ENCODE measurements around the gene EXOC6B. TPM values are rescaled to one million over a fixed set of nuclear protein-coding genes. Genes with fewer than 3 reads are reported as not detected.

Gene EXOC6B
- total RNA-seq, 2 experiments from 2014 or later = 16.9 to 17.5 TPM

GRCh38 chr2:72781480-72781879 lies 44.4 kb downstream of the EXOC6B start:
- Histone ChIP-seq H3K36me3 (ENCODE audit: insufficient read depth, low read length) (no peaks in the 10 kb centered on the region), H3K9me3 (ENCODE audit: control insufficient read depth in 1 of 2, insufficient read depth in 1 of 2, low read length in 2 of 2) (no peaks in the 10 kb centered on the region), H3K4me3 (ENCODE audit: low read length) (no peak overlapping the region), H3K27ac (ENCODE audit: low read depth in 1 of 2, low read length in 2 of 2) (no peak overlapping the region), H3K4me1 (ENCODE audit: insufficient read depth, low read length) (no peaks in the 10 kb centered on the region), H3K27me3 (ENCODE audit: control insufficient read depth in 1 of 2, insufficient read depth in 2 of 2, low read length in 2 of 2) (no peaks in the 10 kb centered on the region)
- TF ChIP-seq, protein P1, sequence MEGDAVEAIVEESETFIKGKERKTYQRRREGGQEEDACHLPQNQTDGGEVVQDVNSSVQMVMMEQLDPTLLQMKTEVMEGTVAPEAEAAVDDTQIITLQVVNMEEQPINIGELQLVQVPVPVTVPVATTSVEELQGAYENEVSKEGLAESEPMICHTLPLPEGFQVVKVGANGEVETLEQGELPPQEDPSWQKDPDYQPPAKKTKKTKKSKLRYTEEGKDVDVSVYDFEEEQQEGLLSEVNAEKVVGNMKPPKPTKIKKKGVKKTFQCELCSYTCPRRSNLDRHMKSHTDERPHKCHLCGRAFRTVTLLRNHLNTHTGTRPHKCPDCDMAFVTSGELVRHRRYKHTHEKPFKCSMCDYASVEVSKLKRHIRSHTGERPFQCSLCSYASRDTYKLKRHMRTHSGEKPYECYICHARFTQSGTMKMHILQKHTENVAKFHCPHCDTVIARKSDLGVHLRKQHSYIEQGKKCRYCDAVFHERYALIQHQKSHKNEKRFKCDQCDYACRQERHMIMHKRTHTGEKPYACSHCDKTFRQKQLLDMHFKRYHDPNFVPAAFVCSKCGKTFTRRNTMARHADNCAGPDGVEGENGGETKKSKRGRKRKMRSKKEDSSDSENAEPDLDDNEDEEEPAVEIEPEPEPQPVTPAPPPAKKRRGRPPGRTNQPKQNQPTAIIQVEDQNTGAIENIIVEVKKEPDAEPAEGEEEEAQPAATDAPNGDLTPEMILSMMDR (IDR thresholded peaks at IDR 0.05) = no peak
- H3K4me3 Mint-ChIP-seq = no peak overlapping the region
- no peaks in the 10 kb centered on the region for H3K4me1 Mint-ChIP-seq (ENCODE audit: low read depth)
- H3K9me3 Mint-ChIP-seq = no peaks in the 10 kb centered on the region
- intact Hi-C loops (cut with DNase I, micrococcal nuclease) = no loop called here
- DNase-seq (no peak), ATAC-seq (ENCODE audit: poor library complexity) (no peak)
- H3K27me3 Mint-ChIP-seq = no peaks in the 10 kb centered on the region
- POLR2A ChIA-PET = no interaction called here
- H3K27ac Mint-ChIP-seq = no peak overlapping the region
- CTCF ChIA-PET = no interaction called here
- peaks cover 18% of the 10 kb centered on the region for H3K36me3 Mint-ChIP-seq (ENCODE audit: low read depth)

DNA sequence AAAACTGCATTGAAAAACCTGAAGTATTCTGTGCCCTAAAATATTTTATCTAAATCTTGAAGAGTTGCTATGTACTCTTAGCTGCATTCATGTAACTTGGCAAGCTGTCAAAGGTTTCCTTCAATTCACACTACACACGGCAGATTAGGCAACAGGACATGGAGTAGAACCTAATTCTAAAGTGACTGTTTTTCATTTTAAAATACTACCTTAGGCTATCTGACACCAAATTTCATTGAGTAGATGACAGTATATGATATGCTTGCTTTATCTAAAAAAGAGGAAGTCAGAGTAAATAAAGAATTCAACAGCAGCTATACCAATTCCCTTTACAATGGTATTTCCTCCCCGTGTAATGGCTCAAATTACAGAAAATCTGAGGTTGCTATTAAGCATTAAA lies 45.4 kb downstream of the EXOC6B start:
- Mint-ChIP-seq H3K9me3 (no peaks in the 10 kb centered on the region), H3K27me3 (no peaks in the 10 kb centered on the region), H3K4me1 (ENCODE audit: low read depth) (no peaks in the 10 kb centered on the region), H3K4me3 (no peak overlapping the region), H3K27ac (no peak overlapping the region), H3K36me3 (ENCODE audit: low read depth) (peaks cover 14% of the 10 kb centered on the region)
- intact Hi-C loops (cut with DNase I, micrococcal nuclease) = no loop called here
- no peak overlapping the region for H3K4me3 ChIP-seq (ENCODE audit: low read length)
- POLR2A ChIA-PET = interaction anchor here (0.6 kb wide), 1 partner anchor 13 kb away, joined by 3 read pairs; no protein-coding TSS in a partner anchor
- DNase-seq (no peak), ATAC-seq (ENCODE audit: poor library complexity) (no peak)
- H3K36me3 ChIP-seq (ENCODE audit: insufficient read depth, low read length) = no peaks in the 10 kb centered on the region
- TF ChIP-seq, protein P1 (IDR thresholded peaks at IDR 0.05) = no peak
- H3K27ac ChIP-seq (ENCODE audit: low read depth in 1 of 2, low read length in 2 of 2) = no peak overlapping the region
- no peaks in the 10 kb centered on the region for H3K4me1 ChIP-seq (ENCODE audit: insufficient read depth, low read length)
- H3K27me3 ChIP-seq (ENCODE audit: control insufficient read depth in 1 of 2, insufficient read depth in 2 of 2, low read length in 2 of 2) = no peaks in the 10 kb centered on the region
- CTCF ChIA-PET = no interaction called here
- no peaks in the 10 kb centered on the region for H3K9me3 ChIP-seq (ENCODE audit: control insufficient read depth in 1 of 2, insufficient read depth in 1 of 2, low read length in 2 of 2)

DNA sequence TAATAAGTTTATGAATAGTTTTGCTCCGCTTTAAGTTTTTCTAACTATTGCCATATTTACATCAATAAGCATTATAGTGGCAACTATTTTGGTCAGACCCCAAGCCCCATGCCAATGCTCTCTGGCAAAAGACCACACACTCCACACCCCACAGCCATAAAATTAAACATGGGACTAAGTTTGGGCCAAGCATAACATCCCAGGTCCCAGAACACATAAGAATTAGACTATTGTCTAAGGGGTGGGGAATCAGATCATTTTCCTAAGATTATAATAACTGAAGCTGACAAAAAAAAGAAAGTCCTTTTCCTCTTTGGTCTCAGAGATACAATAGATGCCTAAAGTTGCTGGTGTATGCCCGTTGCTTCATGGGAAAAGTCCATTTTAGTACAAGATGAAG lies 46.3 kb downstream of the EXOC6B start:
- H3K9me3 ChIP-seq (ENCODE audit: control insufficient read depth in 1 of 2, insufficient read depth in 1 of 2, low read length in 2 of 2) = no peaks in the 10 kb centered on the region
- TF ChIP-seq, protein P1 (IDR thresholded peaks at IDR 0.05) = no peak
- no peaks in the 10 kb centered on the region for H3K4me1 ChIP-seq (ENCODE audit: insufficient read depth, low read length)
- H3K4me1 Mint-ChIP-seq (ENCODE audit: low read depth) = no peaks in the 10 kb centered on the region
- no peaks in the 10 kb centered on the region for H3K9me3 Mint-ChIP-seq
- no peaks in the 10 kb centered on the region for H3K36me3 ChIP-seq (ENCODE audit: insufficient read depth, low read length)
- H3K27ac ChIP-seq (ENCODE audit: low read depth in 1 of 2, low read length in 2 of 2) = no peak overlapping the region
- H3K4me3 ChIP-seq (ENCODE audit: low read length) = no peak overlapping the region
- no peaks in the 10 kb centered on the region for H3K27me3 ChIP-seq (ENCODE audit: control insufficient read depth in 1 of 2, insufficient read depth in 2 of 2, low read length in 2 of 2)
- H3K36me3 Mint-ChIP-seq (ENCODE audit: low read depth) = peaks cover 10% of the 10 kb centered on the region
- ChIA-PET POLR2A (no interaction called here), CTCF (no interaction called here)
- no peak for ATAC-seq (ENCODE audit: poor library complexity)
- intact Hi-C loops (cut with DNase I, micrococcal nuclease) = loop anchor here in 1 of 2 experiments (5.0 kb wide), 1 partner anchor 38 kb away; no protein-coding TSS in a partner anchor
- DNase-seq = no peak
- H3K27ac Mint-ChIP-seq = no peak overlapping the region
- H3K4me3 Mint-ChIP-seq = no peak overlapping the region
- H3K27me3 Mint-ChIP-seq = no peaks in the 10 kb centered on the region
